Thoracic aorta (tissue), 2 donors: ENCODE data around the gene USP7. TPM values are rescaled to one million over a fixed set of nuclear protein-coding genes. Genes with fewer than 3 reads are reported as not detected.

Source experiments
- ATAC-seq: fragments of 150-250 bp; one replicate; pipeline ENCODE4 v1.8.0; 2017; ENCODE audit warnings: low read depth; ENCODE audit not compliant: insufficient number of reproducible peaks, low FRiP score
- DNase-seq: peaks from one replicate; pipeline ENCODE4 v3.0.0-alpha.2; 2020; ENCODE audit warnings: low spot score
- H3K27ac ChIP-seq, 2 donors: fragments of 200-600 bp; sonication (generic); 1 replicate in 1 of 2; 2 replicates in 1 of 2; pipeline ENCODE4 v1.5.1; 2016; ENCODE audit warnings: mild to moderate bottlenecking in 2 of 2, moderate library complexity in 2 of 2
- H3K27me3 ChIP-seq: fragments of 200-600 bp; sonication (generic); replicated peaks from 2 replicates; pipeline ENCODE4 v1.6.0; 2016; ENCODE audit warnings: mild to moderate bottlenecking; ENCODE audit not compliant: insufficient read depth
- H3K36me3 ChIP-seq: fragments of 200-600 bp; sonication (generic); one replicate; pipeline ENCODE4 v1.5.1; 2016
- H3K4me1 ChIP-seq, 2 donors: fragments of 200-600 bp; sonication (generic); 1 replicate in 1 of 2; 2 replicates in 1 of 2; pipeline versions ENCODE4 v1.5.1 to v1.6.0; 2016; ENCODE audit warnings: low read depth in 2 of 2, mild to moderate bottlenecking in 1 of 2; ENCODE audit not compliant: control insufficient read depth in 1 of 2
- H3K4me3 ChIP-seq: fragments of 200-600 bp; sonication (generic); 2 replicates; pipeline ENCODE4 v1.5.1; 2016; ENCODE audit warnings: mild to moderate bottlenecking
- H3K9me3 ChIP-seq: fragments of 200-600 bp; sonication (generic); 2 replicates; pipeline ENCODE4 v1.5.1; 2016
- CTCF ChIP-seq: fragments of 200-600 bp; sonication (generic); IDR thresholded peaks from one replicate; pipeline ENCODE4 v1.5.1; 2019; ENCODE audit warnings: antibody characterized with exemption
- total RNA-seq, 2 donors: library from RNA; depleted of rRNA; stranded (reverse); fragments of >200 nt; gene quantifications; one replicate each; pipeline versions ENCODE4 v1.1.0 to v1.2.3, GENCODE V29; 2016

Gene USP7
- total RNA-seq, 2 donors from 2014 or later = 61.2 to 93.8 TPM

GRCh38 chr16:8887431-8887765 is 76.3 kb downstream of the USP7 start:
- H3K27ac ChIP-seq = no peak overlapping the region
- H3K9me3 ChIP-seq = no peaks in the 10 kb centered on the region
- H3K27me3 ChIP-seq = no peaks in the 10 kb centered on the region
- ATAC-seq (no peak), DNase-seq (no peak)
- TF ChIP-seq CTCF = no peak
- H3K4me3 ChIP-seq = no peak overlapping the region
- peaks cover 16% of the 10 kb centered on the region for H3K36me3 ChIP-seq
- H3K4me1 ChIP-seq = peaks cover 0 to 10% of the 10 kb centered on the region in 2 donors

- no peak for ATAC-seq
- H3K36me3 ChIP-seq = peaks cover 12% of the 10 kb centered on the region
- no peak for DNase-seq
- H3K27ac ChIP-seq = no peak overlapping the region
- H3K9me3 ChIP-seq = no peaks in the 10 kb centered on the region
- H3K4me1 ChIP-seq = peaks cover 0 to 10% of the 10 kb centered on the region in 2 donors
- no peaks in the 10 kb centered on the region for H3K27me3 ChIP-seq
- TF ChIP-seq CTCF = no peak
- no peak overlapping the region for H3K4me3 ChIP-seq
Measured at GRCh38 chr16:8886593-8887430, 76.9 kb downstream of the USP7 start.

- no peak for DNase-seq
- H3K36me3 ChIP-seq = peaks cover 4% of the 10 kb centered on the region
- no peak for TF ChIP-seq CTCF
- no peaks in the 10 kb centered on the region for H3K9me3 ChIP-seq
- peaks cover 0 to 10% of the 10 kb centered on the region in 2 donors for H3K4me1 ChIP-seq
- H3K4me3 ChIP-seq = no peak overlapping the region
- ATAC-seq = no peak
- H3K27me3 ChIP-seq = no peaks in the 10 kb centered on the region
- H3K27ac ChIP-seq = no peak overlapping the region
Measured at GRCh38 chr16:8885674-8886592, 77.8 kb downstream of the USP7 start.

- H3K27ac ChIP-seq = no peak overlapping the region
- DNase-seq (no peak), ATAC-seq (no peak)
- no peak overlapping the region for H3K4me3 ChIP-seq
- no peak for TF ChIP-seq CTCF
- no peaks in the 10 kb centered on the region for H3K9me3 ChIP-seq
- no peaks in the 10 kb centered on the region for H3K36me3 ChIP-seq
- no peaks in the 10 kb centered on the region for H3K27me3 ChIP-seq
- peaks cover 0 to 14% of the 10 kb centered on the region in 2 donors for H3K4me1 ChIP-seq
Measured at GRCh38 chr16:8882725-8883377, 80.9 kb downstream of the USP7 start.
